Subcutaneous adipose tissue (tissue), 4 donors: ENCODE results near the gene RGL3. TPM values are rescaled to one million over a fixed set of nuclear protein-coding genes. Genes with fewer than 3 reads are reported as not detected.

Experiments used
- CTCF ChIP-seq: fragments of 450-650 bp; IDR thresholded peaks from one replicate; pipeline ENCODE4 v1.5.1; 2016; ENCODE audit warnings: low read depth, mild to moderate bottlenecking, control low read depth, antibody characterized with exemption, moderate library complexity
- total RNA-seq, 4 donors: library from RNA; depleted of rRNA; stranded (reverse); fragments of >200 nt; gene quantifications; one replicate each; pipeline ENCODE4 v1.1.0, GENCODE V29; 2016

RGL3 gene
- total RNA-seq, 4 donors from 2014 or later = 4.7 to 17.5 (median 6.1) TPM

GRCh38 chr19:11374433-11375142 lies 44.5 kb downstream of the RGL3 start, which contains the start of gene SWSAP1:
Gene SWSAP1 (plus strand): TSS chr19:11374666. CDS start chr19:11374681, 15 bp downstream.
- no peak for TF ChIP-seq CTCF

GRCh38 chr19:11373885-11374432 lies 45.2 kb downstream of the RGL3 start:
- TF ChIP-seq CTCF = no peak

GRCh38 chr19:11373166-11373884 lies 45.8 kb downstream of the RGL3 start:
- TF ChIP-seq CTCF = no peak

- no peak for TF ChIP-seq CTCF
These were observed 48.4 kb downstream of the RGL3 start for GRCh38 chr19:11370744-11371143.

- no peak for TF ChIP-seq CTCF
These were observed 51.6 kb downstream of the RGL3 start for GRCh38 chr19:11367528-11367927.

- TF ChIP-seq CTCF = no peak
These were observed 53.5 kb downstream of the RGL3 start for GRCh38 chr19:11365557-11366117.

GRCh38 chr19:11364935-11365334 lies 54.2 kb downstream of the RGL3 start:
- TF ChIP-seq CTCF = no peak
